NCI-H526 (cell line): ENCODE data around the gene TMEM170A.

Source experiments
- DNase-seq, 2 experiments: peaks; one replicate each; lab custom pipeline; 2025; lab: John Stamatoyannopoulos, UW

Gene TMEM170A

GRCh38 chr16:75402159-75402820 is 62.2 kb downstream of the TMEM170A start:
- no peak for DNase-seq

- no peak for DNase-seq
These were observed 62.8 kb downstream of the TMEM170A start for GRCh38 chr16:75401691-75402090.

- DNase-seq, result no peak
These were observed 66.2 kb downstream of the TMEM170A start for GRCh38 chr16:75398333-75398732.

GRCh38 chr16:75394941-75395340 is 69.5 kb downstream of the TMEM170A start:
- no peak for DNase-seq
